HepG2 (cell line): ENCODE results near the gene SDHAF1. TPM values are rescaled to one million over a fixed set of nuclear protein-coding genes. Genes with fewer than 3 reads are reported as not detected.

Experiments
- CREM ChIP-seq, 2 experiments: sonication (generic) in 1 of 2; formaldehyde crosslinking in 1 of 2; IDR thresholded peaks; 2 replicates each; pipeline versions ENCODE4 v1.4.0 to v1.6.1; 2016 to 2020; ENCODE audit warnings: antibody characterized with exemption in 1 of 2, mild to moderate bottlenecking in 1 of 2, missing genetic modification reagents in 1 of 2
- KMT2A ChIP-seq: sonication (generic); formaldehyde crosslinking; IDR thresholded peaks from 2 replicates; pipeline ENCODE4 v1.4.0; 2020; ENCODE audit warnings: missing genetic modification reagents
- MAZ ChIP-seq, 2 experiments: sonication (generic) in 1 of 2; formaldehyde crosslinking in 1 of 2; IDR thresholded peaks; 2 replicates each; pipeline versions ENCODE4 v1.5.0 to v1.6.1; 2012 to 2020; ENCODE audit warnings: low read depth in 2 of 2, mild to moderate bottlenecking in 2 of 2, borderline replicate concordance in 1 of 2, improper control_type of control experiment in 1 of 2, low read length in 1 of 2, missing genetic modification reagents in 1 of 2, moderate library complexity in 1 of 2
- MBD4 ChIP-seq: IDR thresholded peaks from 2 replicates; pipeline ENCODE4 v1.6.1; 2012; ENCODE audit warnings: low read length, inconsistent platforms, borderline replicate concordance
- MIXL1 ChIP-seq: IDR thresholded peaks from 2 replicates; pipeline ENCODE4 v1.6.1; 2016
- POLR2G ChIP-seq: fragments of 200-400 bp; formaldehyde crosslinking; IDR thresholded peaks from 2 replicates; pipeline ENCODE4 v1.6.1; 2018; ENCODE audit warnings: mild to moderate bottlenecking, low read depth, low read length, moderate library complexity
- RAD21 ChIP-seq: fragments of 450-650 bp; formaldehyde crosslinking; IDR thresholded peaks from 2 replicates; pipeline ENCODE4 v1.5.0; 2020; ENCODE audit warnings: mild to moderate bottlenecking
- ZNF10 ChIP-seq: sonication (generic); formaldehyde crosslinking; IDR thresholded peaks from 2 replicates; pipeline ENCODE4 v1.4.0; 2020; ENCODE audit warnings: mild to moderate bottlenecking, low read depth, missing genetic modification reagents, borderline replicate concordance
- ZNF101 ChIP-seq: sonication (generic); formaldehyde crosslinking; IDR thresholded peaks from 2 replicates; pipeline ENCODE4 v1.4.0; 2020; ENCODE audit warnings: mild to moderate bottlenecking, low read depth, missing genetic modification reagents, borderline replicate concordance
- ZNF235 ChIP-seq: sonication (generic); formaldehyde crosslinking; IDR thresholded peaks from 2 replicates; pipeline ENCODE4 v1.8.1; 2023; ENCODE audit warnings: mild to moderate bottlenecking, missing genetic modification reagents, borderline replicate concordance
- ZNF282 ChIP-seq: fragments of 450-650 bp; IDR thresholded peaks from 2 replicates; pipeline ENCODE4 v1.6.1; 2018; ENCODE audit not compliant: partially characterized antibody
- ZNF460 ChIP-seq: sonication (generic); formaldehyde crosslinking; IDR thresholded peaks from 2 replicates; pipeline ENCODE4 v1.5.1; 2020; ENCODE audit warnings: missing genetic modification reagents, mild to moderate bottlenecking, borderline replicate concordance
- ZNF530 ChIP-seq: sonication (generic); formaldehyde crosslinking; IDR thresholded peaks from 2 replicates; pipeline ENCODE4 v1.5.0; 2020; ENCODE audit warnings: low read depth, mild to moderate bottlenecking, missing genetic modification reagents
- ZNF572 ChIP-seq: sonication (generic); formaldehyde crosslinking; IDR thresholded peaks from 2 replicates; pipeline ENCODE4 v1.5.1; 2020; ENCODE audit warnings: mild to moderate bottlenecking, missing genetic modification reagents
- polyA plus RNA-seq, 8 experiments: library from polyadenylated mRNA; depleted of rRNA in 3 of 8; stranded (reverse) in 7 of 8; unstranded in 1 of 8; fragments of >200 nt; fragmentation: Illumina TruSeq in 4 of 8; extraction: Trizol in 4 of 8; gene quantifications; 2 replicates each; pipeline versions ENCODE4 v1.2.1 to v1.2.3, GENCODE V29; 2011 to 2016; ENCODE audit warnings: low read depth in 4 of 8, missing spikeins in 1 of 8, mixed read lengths in 1 of 8; ENCODE audit not compliant: insufficient read depth in 1 of 8
- total RNA-seq, 5 experiments: library from RNA; depleted of rRNA; stranded (reverse); fragments of >200 nt; fragmentation: Illumina TruSeq; extraction: Trizol; gene quantifications; 2 replicates each; pipeline ENCODE4 v1.2.3, GENCODE V29; 2016; ENCODE audit warnings: low read depth in 1 of 5
- TF ChIP-seq, protein P1 (sequence below): sonication (generic); formaldehyde crosslinking; IDR thresholded peaks from 2 replicates; pipeline ENCODE4 v1.9.0; 2021; ENCODE audit warnings: missing genetic modification reagents, borderline replicate concordance
- TF ChIP-seq, protein P2 (sequence below): sonication (generic); formaldehyde crosslinking; IDR thresholded peaks from 2 replicates; pipeline ENCODE4 v1.5.0; 2020; ENCODE audit warnings: mild to moderate bottlenecking, missing genetic modification reagents
- TF ChIP-seq, protein P3 (sequence below): sonication (generic); formaldehyde crosslinking; IDR thresholded peaks from 2 replicates; pipeline ENCODE4 v1.4.0; 2020; ENCODE audit warnings: mild to moderate bottlenecking, missing genetic modification reagents, borderline replicate concordance
- TF ChIP-seq, protein P4 (sequence below): sonication (generic); formaldehyde crosslinking; conservative IDR thresholded peaks from 2 replicates; pipeline ENCODE4 v1.4.0; 2020; ENCODE audit warnings: missing genetic modification reagents

The SDHAF1 gene
- total and polyA plus RNA-seq, 2 of the 13 experiments (the other 11 are each of a cell fraction or from before 2014, with no cell fraction given) = 17.8 to 22.8 TPM

DNA sequence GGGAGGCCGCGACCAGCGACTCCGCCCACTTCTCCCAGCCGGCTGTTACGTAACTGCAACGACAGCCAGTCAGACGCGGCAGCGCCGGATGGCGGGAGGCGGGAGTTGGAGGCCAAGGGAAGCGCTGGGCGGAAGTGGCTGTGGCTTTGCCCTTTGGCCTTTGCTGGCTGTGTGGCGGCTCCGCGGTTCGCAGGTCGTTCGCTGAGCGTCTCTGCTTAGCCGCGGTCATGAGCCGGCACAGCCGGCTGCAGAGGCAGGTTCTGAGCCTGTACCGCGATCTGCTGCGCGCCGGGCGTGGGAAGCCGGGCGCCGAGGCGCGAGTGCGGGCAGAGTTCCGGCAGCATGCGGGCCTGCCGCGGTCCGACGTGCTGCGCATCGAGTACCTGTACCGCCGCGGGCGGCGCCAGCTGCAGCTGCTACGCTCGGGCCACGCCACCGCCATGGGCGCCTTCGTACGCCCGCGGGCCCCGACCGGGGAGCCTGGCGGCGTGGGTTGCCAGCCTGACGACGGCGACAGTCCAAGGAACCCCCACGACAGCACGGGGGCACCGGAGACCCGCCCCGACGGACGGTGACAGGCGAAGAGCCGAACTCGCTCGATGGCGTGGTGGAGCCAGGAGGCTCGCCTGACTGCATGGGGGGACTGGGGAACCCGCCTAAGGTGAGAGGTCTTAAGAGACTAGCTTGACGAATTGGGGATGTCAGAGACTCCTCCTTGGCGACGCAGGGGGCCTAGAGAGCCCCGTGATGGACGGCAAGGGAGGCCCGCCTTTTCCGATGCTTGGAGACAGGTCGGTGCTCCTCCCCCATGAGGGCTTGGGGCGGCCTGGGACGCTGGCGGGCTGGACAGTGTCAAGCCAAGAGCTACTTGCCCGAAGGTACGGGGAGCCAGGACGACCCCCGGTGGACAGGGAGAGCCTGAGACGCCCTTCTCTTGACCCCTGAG is at the start of gene SDHAF1 (continued):
- TF ChIP-seq ZNF10 (CRISPR knock-in tag) = no peak
- TF ChIP-seq ZNF530 (CRISPR knock-in tag) = no peak
- TF ChIP-seq ZNF282 = no peak
- no peak for TF ChIP-seq ZNF572 (CRISPR knock-in tag)
- TF ChIP-seq, protein P1, sequence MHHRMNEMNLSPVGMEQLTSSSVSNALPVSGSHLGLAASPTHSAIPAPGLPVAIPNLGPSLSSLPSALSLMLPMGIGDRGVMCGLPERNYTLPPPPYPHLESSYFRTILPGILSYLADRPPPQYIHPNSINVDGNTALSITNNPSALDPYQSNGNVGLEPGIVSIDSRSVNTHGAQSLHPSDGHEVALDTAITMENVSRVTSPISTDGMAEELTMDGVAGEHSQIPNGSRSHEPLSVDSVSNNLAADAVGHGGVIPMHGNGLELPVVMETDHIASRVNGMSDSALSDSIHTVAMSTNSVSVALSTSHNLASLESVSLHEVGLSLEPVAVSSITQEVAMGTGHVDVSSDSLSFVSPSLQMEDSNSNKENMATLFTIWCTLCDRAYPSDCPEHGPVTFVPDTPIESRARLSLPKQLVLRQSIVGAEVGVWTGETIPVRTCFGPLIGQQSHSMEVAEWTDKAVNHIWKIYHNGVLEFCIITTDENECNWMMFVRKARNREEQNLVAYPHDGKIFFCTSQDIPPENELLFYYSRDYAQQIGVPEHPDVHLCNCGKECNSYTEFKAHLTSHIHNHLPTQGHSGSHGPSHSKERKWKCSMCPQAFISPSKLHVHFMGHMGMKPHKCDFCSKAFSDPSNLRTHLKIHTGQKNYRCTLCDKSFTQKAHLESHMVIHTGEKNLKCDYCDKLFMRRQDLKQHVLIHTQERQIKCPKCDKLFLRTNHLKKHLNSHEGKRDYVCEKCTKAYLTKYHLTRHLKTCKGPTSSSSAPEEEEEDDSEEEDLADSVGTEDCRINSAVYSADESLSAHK (CRISPR knock-in tag) = no peak
- TF ChIP-seq ZNF460 (CRISPR knock-in tag) = no peak
- TF ChIP-seq, protein P2, sequence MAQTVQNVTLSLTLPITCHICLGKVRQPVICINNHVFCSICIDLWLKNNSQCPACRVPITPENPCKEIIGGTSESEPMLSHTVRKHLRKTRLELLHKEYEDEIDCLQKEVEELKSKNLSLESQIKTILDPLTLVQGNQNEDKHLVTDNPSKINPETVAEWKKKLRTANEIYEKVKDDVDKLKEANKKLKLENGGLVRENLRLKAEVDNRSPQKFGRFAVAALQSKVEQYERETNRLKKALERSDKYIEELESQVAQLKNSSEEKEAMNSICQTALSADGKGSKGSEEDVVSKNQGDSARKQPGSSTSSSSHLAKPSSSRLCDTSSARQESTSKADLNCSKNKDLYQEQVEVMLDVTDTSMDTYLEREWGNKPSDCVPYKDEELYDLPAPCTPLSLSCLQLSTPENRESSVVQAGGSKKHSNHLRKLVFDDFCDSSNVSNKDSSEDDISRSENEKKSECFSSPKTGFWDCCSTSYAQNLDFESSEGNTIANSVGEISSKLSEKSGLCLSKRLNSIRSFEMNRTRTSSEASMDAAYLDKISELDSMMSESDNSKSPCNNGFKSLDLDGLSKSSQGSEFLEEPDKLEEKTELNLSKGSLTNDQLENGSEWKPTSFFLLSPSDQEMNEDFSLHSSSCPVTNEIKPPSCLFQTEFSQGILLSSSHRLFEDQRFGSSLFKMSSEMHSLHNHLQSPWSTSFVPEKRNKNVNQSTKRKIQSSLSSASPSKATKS (CRISPR knock-in tag) = no peak
- no peak; the same call in 1 of the 2 replicates for TF ChIP-seq MIXL1 (CRISPR knock-in tag)
- peak; percentile 95 for TF ChIP-seq POLR2G
- TF ChIP-seq CREM (IDR thresholded peaks at IDR 0.05) = peak; percentile 86
- no peak for TF ChIP-seq CREM (CRISPR knock-in tag; IDR thresholded peaks at IDR 0.05)
- no peak for TF ChIP-seq MAZ (IDR thresholded peaks at IDR 0.05; ENCODE audit: borderline replicate concordance, low read depth, low read length)
- peak; percentile 73 for TF ChIP-seq MAZ (CRISPR knock-in tag; IDR thresholded peaks at IDR 0.05; ENCODE audit: low read depth)
- TF ChIP-seq, protein P3, sequence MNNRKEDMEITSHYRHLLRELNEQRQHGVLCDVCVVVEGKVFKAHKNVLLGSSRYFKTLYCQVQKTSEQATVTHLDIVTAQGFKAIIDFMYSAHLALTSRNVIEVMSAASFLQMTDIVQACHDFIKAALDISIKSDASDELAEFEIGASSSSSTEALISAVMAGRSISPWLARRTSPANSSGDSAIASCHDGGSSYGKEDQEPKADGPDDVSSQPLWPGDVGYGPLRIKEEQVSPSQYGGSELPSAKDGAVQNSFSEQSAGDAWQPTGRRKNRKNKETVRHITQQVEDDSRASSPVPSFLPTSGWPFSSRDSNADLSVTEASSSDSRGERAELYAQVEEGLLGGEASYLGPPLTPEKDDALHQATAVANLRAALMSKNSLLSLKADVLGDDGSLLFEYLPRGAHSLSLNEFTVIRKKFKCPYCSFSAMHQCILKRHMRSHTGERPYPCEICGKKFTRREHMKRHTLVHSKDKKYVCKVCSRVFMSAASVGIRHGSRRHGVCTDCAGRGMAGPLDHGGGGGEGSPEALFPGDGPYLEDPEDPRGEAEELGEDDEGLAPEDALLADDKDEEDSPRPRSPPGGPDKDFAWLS (CRISPR knock-in tag) = 0 out of 2 replicates have a peak, but pooled peaks have one; percentile 7
- TF ChIP-seq ZNF101 = no peak
- peak; percentile 64; the same call in 1 of the 2 replicates for TF ChIP-seq RAD21 (CRISPR knock-in tag)
- TF ChIP-seq, protein P4, sequence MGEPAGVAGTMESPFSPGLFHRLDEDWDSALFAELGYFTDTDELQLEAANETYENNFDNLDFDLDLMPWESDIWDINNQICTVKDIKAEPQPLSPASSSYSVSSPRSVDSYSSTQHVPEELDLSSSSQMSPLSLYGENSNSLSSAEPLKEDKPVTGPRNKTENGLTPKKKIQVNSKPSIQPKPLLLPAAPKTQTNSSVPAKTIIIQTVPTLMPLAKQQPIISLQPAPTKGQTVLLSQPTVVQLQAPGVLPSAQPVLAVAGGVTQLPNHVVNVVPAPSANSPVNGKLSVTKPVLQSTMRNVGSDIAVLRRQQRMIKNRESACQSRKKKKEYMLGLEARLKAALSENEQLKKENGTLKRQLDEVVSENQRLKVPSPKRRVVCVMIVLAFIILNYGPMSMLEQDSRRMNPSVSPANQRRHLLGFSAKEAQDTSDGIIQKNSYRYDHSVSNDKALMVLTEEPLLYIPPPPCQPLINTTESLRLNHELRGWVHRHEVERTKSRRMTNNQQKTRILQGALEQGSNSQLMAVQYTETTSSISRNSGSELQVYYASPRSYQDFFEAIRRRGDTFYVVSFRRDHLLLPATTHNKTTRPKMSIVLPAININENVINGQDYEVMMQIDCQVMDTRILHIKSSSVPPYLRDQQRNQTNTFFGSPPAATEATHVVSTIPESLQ (CRISPR knock-in tag) = no peak
- no peak for TF ChIP-seq MBD4
- 0 out of 2 replicates have a peak, but pooled peaks have one; percentile 48 for TF ChIP-seq ZNF235 (CRISPR knock-in tag)
- peak; percentile 91 for TF ChIP-seq KMT2A (CRISPR knock-in tag)
